Measurements from ENCODE around the gene GTF2E1.

DNA sequence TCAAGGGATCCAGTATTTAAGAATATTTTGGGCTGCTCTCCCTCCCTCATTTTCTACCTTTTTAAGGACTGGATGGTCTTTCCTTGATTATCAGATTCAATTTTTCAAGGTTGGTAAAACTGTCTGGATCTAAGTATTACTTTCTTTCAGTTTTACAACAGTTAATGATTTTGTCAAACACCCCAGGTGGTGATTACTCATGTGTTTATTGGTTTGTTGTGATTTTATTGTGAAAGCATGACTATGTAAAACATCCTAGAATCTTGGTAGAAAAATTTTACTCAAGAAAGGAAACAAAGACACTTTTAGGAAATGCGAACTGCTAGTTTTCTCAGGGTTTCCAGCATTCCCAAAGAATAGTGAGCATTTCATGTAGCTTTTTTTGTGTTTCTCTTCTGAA is 7.3 kb downstream of the GTF2E1 start:
- TF ChIP-seq, protein P1, sequence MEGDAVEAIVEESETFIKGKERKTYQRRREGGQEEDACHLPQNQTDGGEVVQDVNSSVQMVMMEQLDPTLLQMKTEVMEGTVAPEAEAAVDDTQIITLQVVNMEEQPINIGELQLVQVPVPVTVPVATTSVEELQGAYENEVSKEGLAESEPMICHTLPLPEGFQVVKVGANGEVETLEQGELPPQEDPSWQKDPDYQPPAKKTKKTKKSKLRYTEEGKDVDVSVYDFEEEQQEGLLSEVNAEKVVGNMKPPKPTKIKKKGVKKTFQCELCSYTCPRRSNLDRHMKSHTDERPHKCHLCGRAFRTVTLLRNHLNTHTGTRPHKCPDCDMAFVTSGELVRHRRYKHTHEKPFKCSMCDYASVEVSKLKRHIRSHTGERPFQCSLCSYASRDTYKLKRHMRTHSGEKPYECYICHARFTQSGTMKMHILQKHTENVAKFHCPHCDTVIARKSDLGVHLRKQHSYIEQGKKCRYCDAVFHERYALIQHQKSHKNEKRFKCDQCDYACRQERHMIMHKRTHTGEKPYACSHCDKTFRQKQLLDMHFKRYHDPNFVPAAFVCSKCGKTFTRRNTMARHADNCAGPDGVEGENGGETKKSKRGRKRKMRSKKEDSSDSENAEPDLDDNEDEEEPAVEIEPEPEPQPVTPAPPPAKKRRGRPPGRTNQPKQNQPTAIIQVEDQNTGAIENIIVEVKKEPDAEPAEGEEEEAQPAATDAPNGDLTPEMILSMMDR (IDR thresholded peaks at IDR 0.05) = no peak
- TF ChIP-seq POLR2A (IDR thresholded peaks at IDR 0.05) (no peak), POLR2AphosphoS5 (IDR thresholded peaks at IDR 0.05) (no peak), EP300 (IDR thresholded peaks at IDR 0.05) (no peak)
